ENCODE results near the gene MICAL2.

MICAL2 gene

GRCh38 chr11:12156301-12157140, 46.1 kb downstream of the MICAL2 start:
- no peak for DNase-seq (ENCODE audit: low spot score)

GRCh38 chr11:12157241-12157661, 46.9 kb downstream of the MICAL2 start:
- DNase-seq (ENCODE audit: low spot score): no peak

GRCh38 chr11:12158909-12159308, 48.5 kb downstream of the MICAL2 start:
- DNase-seq (ENCODE audit: low spot score): no peak

GRCh38 chr11:12159351-12160099, 49.1 kb downstream of the MICAL2 start:
- DNase-seq (ENCODE audit: low spot score): no peak

- no peak for DNase-seq (ENCODE audit: low spot score)
These were observed 49.8 kb downstream of the MICAL2 start for GRCh38 chr11:12160231-12160630.

- DNase-seq (ENCODE audit: low spot score): no peak
These were observed 50.3 kb downstream of the MICAL2 start for GRCh38 chr11:12160680-12161079.

- no peak for DNase-seq (ENCODE audit: low spot score)
These were observed 50.7 kb downstream of the MICAL2 start for GRCh38 chr11:12161137-12161536.

GRCh38 chr11:12161603-12162350, 51.4 kb downstream of the MICAL2 start:
- DNase-seq (ENCODE audit: low spot score): no peak

- DNase-seq (ENCODE audit: low spot score): no peak
These were observed 52.3 kb downstream of the MICAL2 start for GRCh38 chr11:12162652-12163051.

GRCh38 chr11:12163181-12163941, 53.0 kb downstream of the MICAL2 start:
- DNase-seq (ENCODE audit: low spot score): no peak

GRCh38 chr11:12164061-12165014, 53.9 kb downstream of the MICAL2 start:
- DNase-seq (ENCODE audit: low spot score): no peak

- DNase-seq (ENCODE audit: low spot score): no peak
These were observed 55.0 kb downstream of the MICAL2 start for GRCh38 chr11:12165237-12165875.

- DNase-seq (ENCODE audit: low spot score): no peak
These were observed 56.1 kb downstream of the MICAL2 start for GRCh38 chr11:12166299-12167060.

- DNase-seq (ENCODE audit: low spot score): peak; percentile 41
These were observed 56.9 kb downstream of the MICAL2 start for GRCh38 chr11:12167061-12168000.

GRCh38 chr11:12168114-12168513, 57.7 kb downstream of the MICAL2 start:
- no peak for DNase-seq (ENCODE audit: low spot score)

GRCh38 chr11:12169822-12170221, 59.4 kb downstream of the MICAL2 start:
- DNase-seq (ENCODE audit: low spot score): no peak

- no peak for DNase-seq (ENCODE audit: low spot score)
These were observed 60.1 kb downstream of the MICAL2 start for GRCh38 chr11:12170501-12170900.

- no peak for DNase-seq (ENCODE audit: low spot score)
These were observed 60.6 kb downstream of the MICAL2 start for GRCh38 chr11:12170984-12171383.

Data from ecto neural progenitor cell (in vitro differentiated cells).